GM19239 (cell line): ENCODE data around the gene NFILZ.
"Not testable (repeated sequence)": the region's sequence is repeated elsewhere in the genome, so short reads cannot be mapped to it uniquely, and the experiment has no call there.

ENCODE experiments used
- DNase-seq: peaks from one replicate; pipeline ENCODE4 v3.0.0; 2011; ENCODE audit warnings: low spot score; ENCODE audit not compliant: insufficient read length
- FAIRE-seq: peaks from 2 replicates; lab custom pipeline; 2011; peaks lifted over from hg19 to GRCh38; lab: Jason Lieb, UNC

The NFILZ gene

DNA sequence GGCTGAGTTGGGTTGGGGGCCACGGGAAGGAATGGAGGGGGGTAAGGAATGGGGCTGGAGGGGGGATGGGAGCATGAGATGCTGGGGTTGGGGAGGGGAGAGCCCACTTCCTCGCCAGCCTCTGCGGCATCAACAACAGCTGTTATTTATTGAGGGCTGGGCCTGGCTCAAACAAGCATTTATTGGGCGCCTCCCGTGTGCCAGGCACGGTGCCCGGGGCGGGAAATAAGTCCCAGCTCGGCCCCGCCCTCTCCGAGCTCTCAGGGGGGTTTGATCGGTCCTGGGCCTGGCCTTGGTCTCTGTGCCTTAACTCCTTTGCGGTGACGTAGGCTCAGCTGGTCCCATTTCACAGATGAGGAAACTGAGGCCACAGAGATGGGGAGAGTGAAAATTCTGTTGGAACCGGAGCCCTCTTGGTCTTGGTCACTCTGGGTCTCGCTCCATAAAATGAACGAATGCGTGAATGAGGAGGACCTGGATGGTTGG is 19.0 kb upstream of the NFILZ start:
- FAIRE-seq = no peak
- DNase-seq = no peak

- no peak for FAIRE-seq
These were observed 18.3 kb upstream of the NFILZ start for GRCh38 chr19:8611877-8612806.

GRCh38 chr19:8612807-8613171 is 17.6 kb upstream of the NFILZ start:
- no peak for FAIRE-seq

More at GRCh38 chr19:8611877-8612806, 18.3 kb upstream of the NFILZ start:
- no peak for DNase-seq

GRCh38 chr19:8614455-8614854 is 16.0 kb upstream of the NFILZ start:
- no peak for FAIRE-seq

More at GRCh38 chr19:8612807-8613171, 17.6 kb upstream of the NFILZ start:
- DNase-seq = no peak

GRCh38 chr19:8615024-8615423 is 15.4 kb upstream of the NFILZ start:
- FAIRE-seq (no peak), DNase-seq (no peak)

More at GRCh38 chr19:8614455-8614854, 16.0 kb upstream of the NFILZ start:
- no peak for DNase-seq

- DNase-seq (no peak), FAIRE-seq (no peak)
These were observed 14.4 kb upstream of the NFILZ start for GRCh38 chr19:8615813-8616596.

DNA sequence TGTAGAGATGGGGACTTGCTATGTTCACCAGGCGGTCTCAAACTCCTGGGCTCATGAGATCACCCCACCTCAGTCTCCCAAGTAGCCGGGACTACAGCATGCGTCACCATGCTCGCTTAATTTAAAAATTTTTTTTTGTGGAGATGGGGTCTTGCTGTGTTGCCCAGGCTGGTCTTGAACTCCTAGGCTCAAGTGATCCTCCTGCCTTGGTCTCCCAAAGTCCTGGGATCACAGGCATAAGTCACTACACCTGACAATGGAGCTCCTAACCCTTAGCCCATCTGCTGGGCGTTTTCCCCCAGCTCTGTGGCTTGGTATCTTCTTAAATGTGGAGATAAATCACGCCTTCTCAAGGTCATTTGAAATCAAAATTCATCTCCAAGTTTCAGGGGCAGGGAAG is 13.6 kb upstream of the NFILZ start:
- FAIRE-seq = no peak

DNA sequence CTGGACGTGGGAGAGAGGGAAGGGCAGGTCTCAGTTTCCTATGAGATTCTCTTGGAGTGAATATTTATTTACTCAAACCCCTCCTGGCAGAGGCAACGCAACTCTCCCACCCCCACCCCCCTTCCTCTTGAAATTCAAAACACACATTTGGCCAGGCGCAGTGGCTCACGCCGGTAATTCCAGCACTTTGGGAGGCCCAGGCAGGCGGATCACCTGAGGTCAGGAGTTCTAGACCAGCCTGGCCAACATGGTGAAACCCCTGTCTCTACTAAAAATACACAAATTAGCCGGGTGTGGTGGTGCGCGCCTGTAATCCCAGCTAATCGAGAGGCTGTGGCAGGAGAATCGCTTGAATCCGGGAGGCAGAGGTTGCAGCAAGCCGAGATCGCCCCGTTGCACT is 13.1 kb upstream of the NFILZ start:
- not testable (repeated sequence) for DNase-seq, FAIRE-seq

More for the DNA sequence above, 13.6 kb upstream of the NFILZ start:
- DNase-seq = no peak

- FAIRE-seq (no peak), DNase-seq (no peak)
These were observed 12.4 kb upstream of the NFILZ start for GRCh38 chr19:8617984-8618383.

- FAIRE-seq (no peak), DNase-seq (no peak)
These were observed 11.7 kb upstream of the NFILZ start for GRCh38 chr19:8618751-8619150.

DNA sequence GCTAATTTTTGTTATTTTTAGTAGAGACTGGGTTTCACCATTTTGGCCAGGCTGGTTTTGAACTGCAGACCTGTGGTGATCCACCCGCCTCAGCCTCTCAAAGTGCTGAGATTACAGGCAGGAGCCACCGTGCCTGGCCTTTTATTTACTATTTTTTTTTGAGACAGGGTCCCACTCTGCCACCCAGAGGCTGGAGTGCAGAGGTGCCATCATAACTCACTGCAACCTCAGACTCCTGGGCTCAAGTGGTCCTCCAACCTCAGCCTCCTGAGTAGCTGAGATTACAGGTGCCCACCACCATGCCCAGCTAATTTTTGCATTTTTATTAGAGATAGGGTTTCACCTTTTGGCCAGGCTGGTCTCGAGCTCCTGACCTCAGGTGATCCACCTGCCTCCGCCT is 7.5 kb upstream of the NFILZ start:
- FAIRE-seq, DNase-seq: not testable (repeated sequence)

DNA sequence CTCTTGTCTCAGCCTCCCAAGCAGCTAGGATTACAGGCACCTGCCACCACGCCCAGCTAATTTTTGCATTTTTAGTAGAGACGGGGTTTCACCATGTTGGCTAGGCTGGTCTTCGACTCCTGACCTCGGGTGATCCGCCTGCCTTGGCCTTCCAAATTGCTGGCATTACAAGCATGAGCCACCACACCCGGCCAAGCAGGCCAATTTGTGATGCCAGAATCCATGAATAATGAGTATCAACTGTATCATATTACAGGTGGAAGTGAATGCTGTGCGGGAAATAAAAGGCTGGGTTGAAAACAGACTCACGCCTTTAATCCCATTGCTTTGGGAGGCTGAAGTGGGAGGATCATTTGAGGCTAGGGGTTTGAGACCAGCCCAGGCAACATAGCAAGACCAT is 3.6 kb upstream of the NFILZ start:
- FAIRE-seq (no peak), DNase-seq (no peak)

GRCh38 chr19:8629184-8629583 is 1.2 kb upstream of the NFILZ start:
- no peak for DNase-seq
- FAIRE-seq = no peak

- FAIRE-seq (no peak), DNase-seq (no peak)
These were observed 477 bp downstream of the NFILZ start for GRCh38 chr19:8630796-8631424.

DNA sequence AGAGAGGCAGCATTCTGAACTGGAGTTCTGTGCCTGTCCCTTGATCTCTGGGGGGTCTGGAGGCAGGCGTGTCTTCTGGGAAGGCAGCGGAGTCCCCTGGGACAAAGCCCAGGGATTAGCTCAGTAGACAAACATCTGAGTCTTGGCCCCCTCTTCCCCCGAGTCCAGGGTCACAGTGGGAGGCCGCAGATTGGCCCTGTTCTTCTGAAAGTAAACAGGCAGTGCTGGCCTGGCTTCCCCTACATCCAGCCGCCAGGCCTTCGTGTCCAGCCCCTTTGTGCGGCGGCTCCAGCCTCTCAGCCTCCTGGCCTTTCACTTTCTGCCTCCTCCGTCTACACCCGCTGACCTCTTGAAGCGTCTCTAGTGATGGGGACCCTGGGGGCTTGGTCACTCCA is 989 bp downstream of the NFILZ start:
- DNase-seq = no peak
- no peak for FAIRE-seq

GRCh38 chr19:8635422-8635821 is 5.0 kb downstream of the NFILZ start:
- FAIRE-seq = no peak

DNA sequence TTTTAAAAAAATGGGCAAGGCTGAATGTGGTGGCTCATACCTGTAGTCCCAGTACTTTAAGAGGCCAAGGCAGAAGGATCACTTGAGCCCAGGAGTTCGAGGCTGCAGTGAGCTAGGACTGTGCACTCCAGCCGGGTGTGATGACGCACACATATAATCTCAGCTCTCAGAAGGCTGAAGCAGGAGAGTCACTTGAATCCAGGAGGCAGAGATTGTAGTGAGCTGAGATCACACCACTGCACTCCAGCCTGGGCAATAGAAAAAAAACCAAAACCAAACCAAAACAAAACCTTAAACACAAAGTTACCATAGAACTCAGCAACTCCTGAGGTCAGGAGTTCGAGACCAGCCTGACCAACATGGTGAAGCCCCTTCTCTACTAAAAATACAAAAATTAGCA is 6.6 kb downstream of the NFILZ start:
- not testable (repeated sequence) for DNase-seq, FAIRE-seq

More at GRCh38 chr19:8635422-8635821, 5.0 kb downstream of the NFILZ start:
- DNase-seq = no peak

- no peak for DNase-seq
- FAIRE-seq = no peak
These were observed 7.7 kb downstream of the NFILZ start for GRCh38 chr19:8638078-8638619.

- FAIRE-seq = no peak
- no peak for DNase-seq
These were observed 9.5 kb downstream of the NFILZ start for GRCh38 chr19:8639821-8640401.
